ENCODE results near the gene IKZF3. TPM values are rescaled to one million over a fixed set of nuclear protein-coding genes. Genes with fewer than 3 reads are reported as not detected.

Gene IKZF3
- total and polyA plus RNA-seq, 7 donors, result under 0.01 to 12.3 (median 0.36) TPM

GRCh38 chr17:39738568-39738901, 125.6 kb downstream of the IKZF3 start:
- no peak for TF ChIP-seq CTCF (IDR thresholded peaks at IDR 0.05)
- no peak for TF ChIP-seq POLR2A (IDR thresholded peaks at IDR 0.05)
- no peak for TF ChIP-seq POLR2AphosphoS5 (IDR thresholded peaks at IDR 0.05)
- no peak for TF ChIP-seq EP300 (IDR thresholded peaks at IDR 0.05)
- H3K27me3 ChIP-seq, result peaks cover 32 to 80% (median 59%) of the 10 kb centered on the region in 3 donors
- H3K27ac ChIP-seq, result no peak overlapping the region
- H3K9me3 ChIP-seq, result no peaks in the 10 kb centered on the region
- intact Hi-C loops (cut with DNase I), result no loop called here
- 1 to 2% methylated on average over 13 of the region's 13 CpGs for WGBS, 2 donors
- peaks cover 0 to 27% (median 22%) of the 10 kb centered on the region in 4 donors for H3K4me1 ChIP-seq
- no peaks in the 10 kb centered on the region for H3K36me3 ChIP-seq
- H3K4me3 ChIP-seq, result peak overlapping the region in 2 of 4 donors; percentile 16 to 31
- DNase-seq, result no peak

- DNase-seq, result no peak
- intact Hi-C loops (cut with DNase I), result no loop called here
- no peaks in the 10 kb centered on the region for H3K36me3 ChIP-seq
- peak within 1 kb of the TSS in 2 of 4 donors; percentile 16 to 31 for H3K4me3 ChIP-seq
- H3K4me1 ChIP-seq, result peaks cover 0 to 27% (median 22%) of the 10 kb centered on the region in 4 donors
- TF ChIP-seq POLR2AphosphoS5 (IDR thresholded peaks at IDR 0.05) (no peak), POLR2A (IDR thresholded peaks at IDR 0.05) (peak in 1 of 2 donors; percentile 65), CTCF (IDR thresholded peaks at IDR 0.05) (no peak)
- H3K27ac ChIP-seq, result peak within 1 kb of the TSS in 1 of 4 donors; percentile 33
- H3K27me3 ChIP-seq, result peaks cover 32 to 74% (median 59%) of the 10 kb centered on the region in 3 donors
- WGBS, 2 donors, result 3 to 10% methylated on average over 34 of the region's 34 CpGs
- H3K9me3 ChIP-seq, result no peaks in the 10 kb centered on the region
Observed at GRCh38 chr17:39737760-39738567, 126.1 kb downstream of the IKZF3 start, which contains the start of gene GRB7. GRB7 (plus strand) TSS chr17:39737938; CDS start chr17:39742302, 4,364 bp downstream.

DNA sequence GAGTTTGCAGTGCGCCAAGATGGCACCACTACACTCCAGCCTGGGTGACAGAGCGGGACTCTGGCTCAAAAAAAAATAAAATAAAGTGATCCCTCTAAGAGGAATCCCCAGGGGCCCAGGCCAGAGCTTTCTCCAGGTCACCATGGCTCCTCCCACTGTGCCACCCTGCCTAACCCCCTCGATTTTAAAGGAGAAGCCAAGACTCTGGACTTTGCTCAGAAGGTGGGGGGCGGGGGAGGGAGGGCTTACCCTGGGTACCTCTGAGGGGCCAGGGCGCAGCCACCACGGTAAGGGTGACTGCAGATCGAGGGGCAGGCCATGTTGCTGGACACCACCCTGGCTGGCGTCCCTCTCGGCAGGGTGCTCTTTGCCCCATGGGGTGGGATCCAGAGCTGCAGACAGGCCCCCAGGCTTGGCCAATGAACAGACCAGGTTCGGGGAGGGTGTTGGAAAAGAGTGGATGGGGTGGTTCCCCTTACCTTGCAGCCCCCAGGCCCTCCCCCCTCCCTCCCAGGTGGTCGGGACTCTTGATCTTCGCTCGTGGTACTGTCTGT, 126.8 kb downstream of the IKZF3 start:
- Histone ChIP-seq H3K4me1 (peaks cover 0 to 27% (median 22%) of the 10 kb centered on the region in 4 donors), H3K27ac (no peak overlapping the region)

More for the DNA sequence above, 126.8 kb downstream of the IKZF3 start:
- Histone ChIP-seq H3K4me3 (no peak overlapping the region), H3K36me3 (no peaks in the 10 kb centered on the region), H3K27me3 (peaks cover 32 to 67% (median 59%) of the 10 kb centered on the region in 3 donors), H3K9me3 (no peaks in the 10 kb centered on the region)
- intact Hi-C loops (cut with DNase I), result no loop called here
- 14 to 43% methylated on average over 13 of the region's 13 CpGs for WGBS, 2 donors
- TF ChIP-seq POLR2A (IDR thresholded peaks at IDR 0.05) (no peak), CTCF (IDR thresholded peaks at IDR 0.05) (no peak), EP300 (IDR thresholded peaks at IDR 0.05) (no peak), POLR2AphosphoS5 (IDR thresholded peaks at IDR 0.05) (no peak)
- no peak for DNase-seq
